HepG2 (cell line): ENCODE measurements around the gene PEX13. TPM values are rescaled to one million over a fixed set of nuclear protein-coding genes. Genes with fewer than 3 reads are reported as not detected.

Experiments
- ATAC-seq: fragments of 200-7000 bp; cut with Tn5 transposase; 3 replicates; pipeline ENCODE4 v1.9.1; 2020; ENCODE audit warnings: mild to moderate bottlenecking, moderate library complexity
- BruUV-seq: library from RNA; stranded (reverse); fragments of 400-500 nt; replicated peaks from 2 replicates; lab custom pipeline; 2021; lab: Mats Ljungman, UMichigan
- CTCF ChIA-PET: fragments of 300-600 bp; formaldehyde crosslinking; extraction: SDS; loops from one replicate; lab custom pipeline; 2021; ENCODE audit warnings: low total read pairs, inconsistent platforms, low intra/inter-chr PET ratio; lab: Yijun Ruan, JAX
- POLR2A ChIA-PET: fragments of 350-600 bp; sonication (Branson Sonifier 250); formaldehyde crosslinking; loops from one replicate; lab custom pipeline; 2020; ENCODE audit warnings: antibody characterized with exemption, inconsistent platforms; lab: Yijun Ruan, JAX
- DNase-seq: peaks from one replicate; pipeline ENCODE4 v3.0.0-alpha.2; 2015; ENCODE audit warnings: low spot score
- FAIRE-seq: peaks from 3 replicates; lab custom pipeline; 2011; peaks lifted over from hg19 to GRCh38; lab: Jason Lieb, UNC
- H2AFZ ChIP-seq: one replicate; pipeline ENCODE4 v1.6.1; 2011; ENCODE audit warnings: low read length, inconsistent platforms
- H3K27ac ChIP-seq: fragments of 300-600 bp; 3 replicates; pipeline ENCODE4 v1.8.0; 2011; ENCODE audit warnings: mixed run types, mild to moderate bottlenecking, mixed read lengths, low read length, inconsistent platforms; ENCODE audit not compliant: insufficient read depth; ENCODE audit errors: extremely low read length
- H3K27me3 ChIP-seq, 2 experiments: fragments of 200-600 bp in 1 of 2; 2 replicates in 1 of 2; 3 replicates in 1 of 2; pipeline versions ENCODE4 v1.6.0 to v1.8.0; 2011; ENCODE audit warnings: low read length in 2 of 2, mild to moderate bottlenecking in 2 of 2, moderate library complexity in 2 of 2, inconsistent platforms in 1 of 2; ENCODE audit not compliant: insufficient read depth in 2 of 2, control insufficient read depth in 1 of 2
- H3K36me3 ChIP-seq, 2 experiments: fragments of 200-600 bp in 1 of 2; replicated peaks in 1 of 2; 2 replicates in 1 of 2; 3 replicates in 1 of 2; pipeline versions ENCODE4 v1.5.1 to v1.8.0; 2011; ENCODE audit warnings: low read length in 2 of 2, inconsistent platforms in 1 of 2; ENCODE audit not compliant: insufficient read depth in 2 of 2, control insufficient read depth in 1 of 2
- H3K4me1 ChIP-seq: 2 replicates; pipeline ENCODE4 v1.5.1; 2012; ENCODE audit warnings: low read length, inconsistent platforms; ENCODE audit not compliant: insufficient read depth
- H3K4me2 ChIP-seq: 2 replicates; pipeline ENCODE4 v1.6.0; 2011; ENCODE audit warnings: low read depth, low read length, inconsistent platforms
- H3K4me3 ChIP-seq, 3 experiments: fragments of 200-600 bp in 1 of 3; sonication (generic), shearing (Covaris generic) in 1 of 3; replicated peaks in 1 of 3; 2 replicates each; pipeline ENCODE4 v1.5.1; 2011 to 2016; ENCODE audit warnings: low read length in 3 of 3, inconsistent platforms in 2 of 3, low read depth in 2 of 3, mild to moderate bottlenecking in 2 of 3, control low read depth in 1 of 3, mixed read lengths in 1 of 3; ENCODE audit not compliant: insufficient read depth in 1 of 3
- H3K79me2 ChIP-seq: one replicate; pipeline ENCODE4 v1.6.1; 2011; ENCODE audit warnings: low read length, inconsistent platforms; ENCODE audit not compliant: insufficient read depth
- H3K9ac ChIP-seq: 2 replicates; pipeline ENCODE4 v1.6.0; 2011; ENCODE audit warnings: mild to moderate bottlenecking, low read depth, low read length, inconsistent platforms; ENCODE audit not compliant: insufficient read depth
- H3K9me3 ChIP-seq: 2 replicates; pipeline ENCODE4 v1.5.1; 2012; ENCODE audit warnings: mild to moderate bottlenecking, low read length
- H4K20me1 ChIP-seq: 2 replicates; pipeline ENCODE4 v1.6.0; 2011; ENCODE audit warnings: inconsistent platforms, mild to moderate bottlenecking, low read length, moderate library complexity; ENCODE audit not compliant: insufficient read depth
- AKNA ChIP-seq: sonication (generic); formaldehyde crosslinking; IDR thresholded peaks from 2 replicates; pipeline ENCODE4 v1.4.0; 2020; ENCODE audit warnings: missing genetic modification reagents, borderline replicate concordance
- ATF7-NPFF ChIP-seq: sonication (generic); formaldehyde crosslinking; IDR thresholded peaks from 2 replicates; pipeline ENCODE4 v1.8.1; 2023; ENCODE audit warnings: mild to moderate bottlenecking, low read depth, missing genetic modification reagents, moderate library complexity
- ETV6 ChIP-seq: sonication (generic); formaldehyde crosslinking; conservative IDR thresholded peaks from 2 replicates; pipeline ENCODE4 v1.4.0; 2020; ENCODE audit warnings: missing genetic modification reagents
- KDM6A ChIP-seq: IDR thresholded peaks from 2 replicates; pipeline ENCODE4 v1.6.1; 2016; ENCODE audit warnings: low read depth
- PREB ChIP-seq: sonication (generic); formaldehyde crosslinking; IDR thresholded peaks from 2 replicates; pipeline ENCODE4 v1.4.0; 2020; ENCODE audit warnings: missing genetic modification reagents
- ZEB1 ChIP-seq: IDR thresholded peaks from 2 replicates; pipeline ENCODE4 v1.6.1; 2012; ENCODE audit warnings: mild to moderate bottlenecking, low read depth, inconsistent platforms; ENCODE audit not compliant: insufficient replicate concordance
- ZNF235 ChIP-seq: sonication (generic); formaldehyde crosslinking; IDR thresholded peaks from 2 replicates; pipeline ENCODE4 v1.8.1; 2023; ENCODE audit warnings: mild to moderate bottlenecking, missing genetic modification reagents, borderline replicate concordance
- ZNF253 ChIP-seq: sonication (generic); formaldehyde crosslinking; IDR thresholded peaks from 2 replicates; pipeline ENCODE4 v1.8.0; 2022; ENCODE audit warnings: mild to moderate bottlenecking, missing genetic modification reagents, borderline replicate concordance
- ZNF431 ChIP-seq: sonication (generic); formaldehyde crosslinking; IDR thresholded peaks from 2 replicates; pipeline ENCODE4 v1.9.0; 2022; ENCODE audit warnings: missing genetic modification reagents, low read depth, mild to moderate bottlenecking, borderline replicate concordance
- ZNF597 ChIP-seq: sonication (generic); formaldehyde crosslinking; IDR thresholded peaks from 2 replicates; pipeline ENCODE4 v1.5.0; 2020; ENCODE audit warnings: missing genetic modification reagents
- ZNF652 ChIP-seq: IDR thresholded peaks from 2 replicates; pipeline ENCODE4 v1.6.1; 2016; ENCODE audit warnings: low read depth, borderline replicate concordance
- ZNF749 ChIP-seq: sonication (generic); formaldehyde crosslinking; IDR thresholded peaks from 2 replicates; pipeline ENCODE4 v1.8.0; 2022; ENCODE audit warnings: mild to moderate bottlenecking, missing genetic modification reagents, moderate library complexity, borderline replicate concordance
- WGBS: methylation state at CpG from one replicate; pipeline ENCODE4 v1.1.6; 2017; ENCODE audit warnings: low lambda C conversion rate; 5-methylcytosine and 5-hydroxymethylcytosine counted together
- in situ Hi-C: cut with HindIII; loops from 2 replicates; pipeline ENCODE4 v1.10.0; 2017; ENCODE audit warnings: low pct_unique_long_range_greater_than_20kb; ENCODE audit not compliant: extremely low pct_ligation_motif_present
- intact Hi-C: fragments of 100-400 bp; cut with micrococcal nuclease; formaldehyde crosslinking; loops from one replicate; pipeline ENCODE4 v1.10.0; 2022; ENCODE audit not compliant: unreplicated experiment
- polyA plus RNA-seq, 8 experiments: library from polyadenylated mRNA; depleted of rRNA in 3 of 8; stranded (reverse) in 7 of 8; unstranded in 1 of 8; fragments of >200 nt; fragmentation: Illumina TruSeq in 4 of 8; extraction: Trizol in 4 of 8; gene quantifications; 2 replicates each; pipeline versions ENCODE4 v1.2.1 to v1.2.3, GENCODE V29; 2011 to 2016; ENCODE audit warnings: low read depth in 4 of 8, missing spikeins in 1 of 8, mixed read lengths in 1 of 8; ENCODE audit not compliant: insufficient read depth in 1 of 8
- total RNA-seq, 5 experiments: library from RNA; depleted of rRNA; stranded (reverse); fragments of >200 nt; fragmentation: Illumina TruSeq; extraction: Trizol; gene quantifications; 2 replicates each; pipeline ENCODE4 v1.2.3, GENCODE V29; 2016; ENCODE audit warnings: low read depth in 1 of 5

The PEX13 gene
- total and polyA plus RNA-seq, 2 of the 13 experiments (the other 11 are each of a cell fraction or from before 2014, with no cell fraction given) = 47.9 to 75.9 TPM

- no TSS peak for BruUV-seq
- Histone ChIP-seq H3K4me3 (no peak overlapping the region), H3K9me3 (no peaks in the 10 kb centered on the region), H4K20me1 (no peaks in the 10 kb centered on the region), H3K4me1 (no peaks in the 10 kb centered on the region), H3K36me3 (peaks cover 18 to 45% of the 10 kb centered on the region in 2 experiments), H2AFZ (no peak overlapping the region), H3K27me3 (no peaks in the 10 kb centered on the region), H3K4me2 (no peak overlapping the region), H3K79me2 (peaks cover 3% of the 10 kb centered on the region), H3K9ac (no peak overlapping the region), H3K27ac (no peak overlapping the region)
- DNase-seq = no peak
- no peak for FAIRE-seq
- in situ Hi-C loops (no loop called here), intact Hi-C loops (no loop called here)
- ATAC-seq = no peak
- ChIA-PET CTCF (no interaction called here), POLR2A (no interaction called here)
- 86% methylated on average over 1 of the region's 1 CpG for WGBS
- no peak for TF ChIP-seq ZNF253 (CRISPR knock-in tag)
These were observed 40.0 kb upstream of the PEX13 start for GRCh38 chr2:60977562-60977895.

- ATAC-seq = no peak
- CTCF ChIA-PET = no interaction called here
- POLR2A ChIA-PET = no interaction called here
- no peak overlapping the region for H3K9ac ChIP-seq
- 92% methylated on average over 4 of the region's 4 CpGs for WGBS
- no peak overlapping the region for H3K4me2 ChIP-seq
- DNase-seq = no peak
- no peak overlapping the region for H2AFZ ChIP-seq
- H3K27ac ChIP-seq = no peak overlapping the region
- intact Hi-C loops (no loop called here), in situ Hi-C loops (no loop called here)
- no peaks in the 10 kb centered on the region for H3K9me3 ChIP-seq
- no peak for FAIRE-seq
- no peak overlapping the region for H3K4me3 ChIP-seq
- no peaks in the 10 kb centered on the region for H3K27me3 ChIP-seq
- peaks cover 3% of the 10 kb centered on the region for H3K79me2 ChIP-seq
- BruUV-seq = no TSS peak
- peaks cover 17 to 47% of the 10 kb centered on the region in 2 experiments for H3K36me3 ChIP-seq
- H3K4me1 ChIP-seq = no peaks in the 10 kb centered on the region
- no peaks in the 10 kb centered on the region for H4K20me1 ChIP-seq
- no peak for TF ChIP-seq ZNF652 (CRISPR knock-in tag)
- no peak for TF ChIP-seq ZNF235 (CRISPR knock-in tag)
- no peak for TF ChIP-seq ZNF597 (CRISPR knock-in tag)
- no peak for TF ChIP-seq ZNF749
- no peak for TF ChIP-seq ETV6 (CRISPR knock-in tag)
- TF ChIP-seq ATF7-NPFF (CRISPR knock-in tag) = no peak
- no peak for TF ChIP-seq AKNA (CRISPR knock-in tag)
- no peak for TF ChIP-seq PREB
- TF ChIP-seq ZNF431 (CRISPR knock-in tag) = no peak
- no peak for TF ChIP-seq ZEB1
- TF ChIP-seq KDM6A (CRISPR knock-in tag) = no peak
These were observed 38.3 kb upstream of the PEX13 start for GRCh38 chr2:60979231-60979630.
